DND-41 (cell line): ENCODE measurements around the gene RARRES1.

Experiments used
- EZH2 ChIP-seq: IDR thresholded peaks from 3 replicates; pipeline ENCODE4 v1.6.1; 2012; ENCODE audit warnings: borderline replicate concordance, low read depth, mild to moderate bottlenecking, moderate library complexity, low read length, inconsistent platforms; ENCODE audit not compliant: severe bottlenecking
- TF ChIP-seq, protein P1 (sequence below): IDR thresholded peaks from 2 replicates; pipeline ENCODE4 v1.5.1; 2012; ENCODE audit warnings: borderline replicate concordance, low read length, moderate library complexity, mild to moderate bottlenecking; ENCODE audit not compliant: poor library complexity, severe bottlenecking; ENCODE audit errors: extremely low read depth

GRCh38 chr3:158652463-158652862 lies 79.8 kb downstream of the RARRES1 start:
- TF ChIP-seq, protein P1, sequence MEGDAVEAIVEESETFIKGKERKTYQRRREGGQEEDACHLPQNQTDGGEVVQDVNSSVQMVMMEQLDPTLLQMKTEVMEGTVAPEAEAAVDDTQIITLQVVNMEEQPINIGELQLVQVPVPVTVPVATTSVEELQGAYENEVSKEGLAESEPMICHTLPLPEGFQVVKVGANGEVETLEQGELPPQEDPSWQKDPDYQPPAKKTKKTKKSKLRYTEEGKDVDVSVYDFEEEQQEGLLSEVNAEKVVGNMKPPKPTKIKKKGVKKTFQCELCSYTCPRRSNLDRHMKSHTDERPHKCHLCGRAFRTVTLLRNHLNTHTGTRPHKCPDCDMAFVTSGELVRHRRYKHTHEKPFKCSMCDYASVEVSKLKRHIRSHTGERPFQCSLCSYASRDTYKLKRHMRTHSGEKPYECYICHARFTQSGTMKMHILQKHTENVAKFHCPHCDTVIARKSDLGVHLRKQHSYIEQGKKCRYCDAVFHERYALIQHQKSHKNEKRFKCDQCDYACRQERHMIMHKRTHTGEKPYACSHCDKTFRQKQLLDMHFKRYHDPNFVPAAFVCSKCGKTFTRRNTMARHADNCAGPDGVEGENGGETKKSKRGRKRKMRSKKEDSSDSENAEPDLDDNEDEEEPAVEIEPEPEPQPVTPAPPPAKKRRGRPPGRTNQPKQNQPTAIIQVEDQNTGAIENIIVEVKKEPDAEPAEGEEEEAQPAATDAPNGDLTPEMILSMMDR, result no peak
- TF ChIP-seq EZH2, result no peak
